Measurements from ENCODE around the gene CDCA8.

Gene CDCA8

DNA sequence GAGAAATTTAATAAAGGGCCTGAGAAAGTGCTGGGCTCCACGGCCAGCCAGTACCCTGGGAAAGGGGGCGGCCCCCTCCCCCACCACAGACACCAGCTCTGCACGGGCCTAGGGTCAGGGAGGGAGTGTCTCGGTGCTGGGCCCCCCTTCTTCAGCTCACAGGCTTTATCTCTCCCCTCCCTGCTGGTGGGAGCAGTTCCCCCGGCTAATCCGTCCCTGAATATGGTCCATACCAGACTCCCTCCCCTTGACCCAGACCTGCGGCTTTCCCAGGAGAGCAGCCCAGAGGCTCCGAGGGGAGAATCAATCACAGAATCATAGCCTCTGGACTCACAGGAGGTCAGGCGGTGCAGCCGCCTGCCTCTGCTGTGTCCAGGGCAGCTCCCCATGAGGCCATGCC lies 31.7 kb upstream of the CDCA8 start:
- in situ Hi-C loops (cut with MboI; ENCODE audit: low sequenced_read_pairs, unreplicated experiment), result no loop called here
- no peak for DNase-seq (ENCODE audit: low spot score)
- TF ChIP-seq, protein P1, sequence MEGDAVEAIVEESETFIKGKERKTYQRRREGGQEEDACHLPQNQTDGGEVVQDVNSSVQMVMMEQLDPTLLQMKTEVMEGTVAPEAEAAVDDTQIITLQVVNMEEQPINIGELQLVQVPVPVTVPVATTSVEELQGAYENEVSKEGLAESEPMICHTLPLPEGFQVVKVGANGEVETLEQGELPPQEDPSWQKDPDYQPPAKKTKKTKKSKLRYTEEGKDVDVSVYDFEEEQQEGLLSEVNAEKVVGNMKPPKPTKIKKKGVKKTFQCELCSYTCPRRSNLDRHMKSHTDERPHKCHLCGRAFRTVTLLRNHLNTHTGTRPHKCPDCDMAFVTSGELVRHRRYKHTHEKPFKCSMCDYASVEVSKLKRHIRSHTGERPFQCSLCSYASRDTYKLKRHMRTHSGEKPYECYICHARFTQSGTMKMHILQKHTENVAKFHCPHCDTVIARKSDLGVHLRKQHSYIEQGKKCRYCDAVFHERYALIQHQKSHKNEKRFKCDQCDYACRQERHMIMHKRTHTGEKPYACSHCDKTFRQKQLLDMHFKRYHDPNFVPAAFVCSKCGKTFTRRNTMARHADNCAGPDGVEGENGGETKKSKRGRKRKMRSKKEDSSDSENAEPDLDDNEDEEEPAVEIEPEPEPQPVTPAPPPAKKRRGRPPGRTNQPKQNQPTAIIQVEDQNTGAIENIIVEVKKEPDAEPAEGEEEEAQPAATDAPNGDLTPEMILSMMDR (IDR thresholded peaks at IDR 0.05; ENCODE audit: borderline replicate concordance, control extremely low read depth, extremely low read depth, insufficient read depth, missing control alignments), result no peak

DNA sequence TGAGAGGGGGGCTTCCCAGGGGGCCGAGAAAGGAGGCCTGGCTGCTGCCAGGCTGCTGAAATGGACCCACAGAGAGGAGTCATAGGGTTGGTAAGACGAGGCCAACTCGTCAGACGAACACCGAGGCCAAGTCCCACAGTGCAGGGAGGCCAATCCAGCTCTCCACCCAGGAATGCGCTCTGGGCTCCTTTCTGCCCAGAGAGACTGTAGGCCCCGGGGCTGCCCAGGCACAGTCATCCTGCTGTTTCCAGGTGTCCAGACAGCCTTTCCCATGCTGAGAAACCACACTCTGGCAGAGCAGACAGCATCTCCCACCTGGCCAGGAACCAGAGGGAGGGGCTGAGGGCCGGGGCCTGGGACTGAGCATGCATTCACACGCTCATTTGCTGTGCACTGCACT lies 30.9 kb upstream of the CDCA8 start:
- in situ Hi-C loops (cut with MboI; ENCODE audit: low sequenced_read_pairs, unreplicated experiment), result no loop called here
- DNase-seq (ENCODE audit: low spot score), result no peak
- TF ChIP-seq, protein P1 (IDR thresholded peaks at IDR 0.05; ENCODE audit: borderline replicate concordance, control extremely low read depth, extremely low read depth, insufficient read depth, missing control alignments), result no peak

DNA sequence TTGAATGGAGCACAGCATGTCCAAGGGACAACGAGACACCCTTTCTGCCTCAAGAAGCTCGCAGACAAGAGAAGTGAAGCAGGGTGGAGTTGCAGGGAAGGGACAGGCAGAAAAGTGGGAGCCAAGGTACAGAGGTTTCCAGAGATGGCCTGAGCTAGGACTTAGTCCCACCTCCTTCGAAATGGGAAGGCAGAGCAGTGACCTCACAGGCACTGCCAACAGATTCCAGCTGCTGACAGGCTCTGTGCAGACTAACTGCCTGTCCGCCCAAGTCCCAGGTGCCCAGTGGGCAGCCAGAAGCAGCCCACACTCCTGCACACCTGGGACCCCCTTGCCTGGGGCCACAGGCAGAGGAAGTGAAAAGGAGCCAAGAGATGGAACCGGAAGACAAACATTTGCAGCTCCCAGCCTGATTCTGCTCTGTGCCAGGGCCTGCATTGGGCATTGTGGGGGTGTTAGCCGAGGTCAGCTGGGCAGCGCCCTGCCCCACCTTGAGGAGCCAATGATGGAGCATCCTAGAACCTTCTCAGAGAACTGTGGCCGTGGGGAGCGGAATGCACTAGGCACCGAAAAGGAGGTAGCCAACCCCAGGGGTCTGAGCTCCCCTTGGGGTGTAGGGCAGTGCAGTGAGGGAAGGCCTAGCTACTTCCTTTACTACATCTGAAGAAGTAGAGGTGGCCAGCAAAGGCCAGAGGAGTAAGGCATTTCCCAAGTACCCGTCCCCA lies 30.1 kb upstream of the CDCA8 start:
- no peak for DNase-seq (ENCODE audit: low spot score)
- in situ Hi-C loops (cut with MboI; ENCODE audit: low sequenced_read_pairs, unreplicated experiment), result no loop called here
- TF ChIP-seq, protein P1 (IDR thresholded peaks at IDR 0.05; ENCODE audit: borderline replicate concordance, control extremely low read depth, extremely low read depth, insufficient read depth, missing control alignments), result no peak

DNA sequence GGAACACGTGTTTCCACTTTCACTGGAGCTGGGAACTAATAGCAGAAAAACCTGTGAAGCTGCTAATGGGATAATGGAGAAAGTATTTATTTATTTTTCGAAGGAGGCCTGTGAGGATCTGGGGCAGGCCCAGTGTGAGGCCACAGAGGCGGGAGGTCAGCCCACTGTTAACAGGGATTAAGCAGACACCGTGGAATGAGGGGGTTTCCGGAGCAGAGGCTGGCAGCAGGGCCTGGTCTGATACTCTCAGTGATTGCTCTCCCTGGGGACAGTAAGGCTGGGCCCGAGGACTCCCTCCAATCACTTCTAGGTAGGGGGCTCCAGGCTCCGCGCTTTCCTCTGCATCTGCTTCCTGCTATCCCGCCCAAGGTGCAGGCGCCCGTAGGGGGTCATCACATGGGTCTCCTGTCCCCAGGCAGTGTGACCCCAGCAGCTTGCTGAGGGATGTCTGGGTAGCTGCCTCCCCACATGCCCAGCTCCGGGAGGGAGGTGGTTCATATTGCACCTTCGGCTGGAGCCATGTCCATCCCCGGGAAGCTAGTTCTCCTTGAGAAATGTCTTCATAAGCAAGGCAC lies 28.8 kb upstream of the CDCA8 start:
- in situ Hi-C loops (cut with MboI; ENCODE audit: low sequenced_read_pairs, unreplicated experiment), result no loop called here
- DNase-seq (ENCODE audit: low spot score), result no peak
- TF ChIP-seq, protein P1 (IDR thresholded peaks at IDR 0.05; ENCODE audit: borderline replicate concordance, control extremely low read depth, extremely low read depth, insufficient read depth, missing control alignments), result no peak

- in situ Hi-C loops (cut with MboI; ENCODE audit: low sequenced_read_pairs, unreplicated experiment), result no loop called here
- no peak for DNase-seq (ENCODE audit: low spot score)
- TF ChIP-seq, protein P1 (IDR thresholded peaks at IDR 0.05; ENCODE audit: borderline replicate concordance, control extremely low read depth, extremely low read depth, insufficient read depth, missing control alignments), result no peak
Measured at GRCh38 chr1:37666241-37666867, 26.0 kb upstream of the CDCA8 start.

GRCh38 chr1:37667023-37667671 lies 25.2 kb upstream of the CDCA8 start:
- TF ChIP-seq, protein P1 (IDR thresholded peaks at IDR 0.05; ENCODE audit: borderline replicate concordance, control extremely low read depth, extremely low read depth, insufficient read depth, missing control alignments), result no peak
- no peak for DNase-seq (ENCODE audit: low spot score)
- in situ Hi-C loops (cut with MboI; ENCODE audit: low sequenced_read_pairs, unreplicated experiment), result no loop called here

All from GM13976 (cell line).